Stimulated activated CD8-positive, alpha-beta memory T cell treated with anti-CD3 and anti-CD28 coated beads, Interleukin-2, amount 100 ng/mL, for 1 hour (primary cell): ENCODE measurements around the gene AQP3.
"Not testable (repeated sequence)": the region's sequence is repeated elsewhere in the genome, so short reads cannot be mapped to it uniquely, and the experiment has no call there.

ENCODE experiments used
- DNase-seq, 2 donors: peaks; one replicate each; pipeline ENCODE4 v3.0.0-alpha.2; 2020; ENCODE audit warnings: low read depth in 2 of 2

AQP3 gene

DNA sequence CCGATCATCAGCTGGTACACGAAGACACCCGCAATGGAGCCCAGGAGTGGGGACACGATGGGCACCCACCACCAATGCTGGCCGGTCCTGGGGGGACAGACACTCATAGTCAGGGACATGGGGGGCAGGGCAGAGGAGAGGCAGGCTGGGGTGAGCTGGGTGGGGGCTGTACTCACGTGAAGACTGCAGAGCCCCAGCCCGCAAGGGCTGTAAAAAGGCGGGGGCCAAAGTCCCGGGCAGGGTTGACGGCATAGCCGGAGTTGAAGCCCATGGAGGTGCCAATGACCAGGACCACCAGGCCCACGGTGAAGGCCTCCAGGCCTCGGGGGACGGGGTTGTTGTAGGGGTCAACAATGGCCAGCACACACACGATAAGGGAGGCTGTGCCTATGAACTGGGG lies 5.3 kb downstream of the AQP3 start:
- no peak for DNase-seq

DNA sequence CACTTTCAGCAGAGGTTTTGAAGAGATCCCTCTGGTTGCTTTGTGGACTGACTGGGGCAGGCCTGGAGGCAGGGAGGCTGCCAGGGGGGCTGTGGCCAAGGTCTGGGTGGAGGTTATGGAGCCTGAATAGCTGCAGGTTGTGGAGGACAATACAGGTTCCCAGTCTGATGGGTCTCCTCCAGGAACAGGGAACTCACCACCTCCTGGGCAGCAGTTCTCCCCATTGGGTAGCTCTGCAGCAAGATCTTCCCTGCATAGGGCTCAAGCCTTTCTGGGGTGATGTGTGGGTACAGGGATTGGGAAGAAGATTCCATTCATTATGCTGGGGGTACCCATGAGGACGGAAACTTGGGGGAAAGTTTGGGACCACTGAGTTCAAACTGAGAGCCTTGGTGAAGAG lies 6.8 kb downstream of the AQP3 start:
- no peak for DNase-seq

DNA sequence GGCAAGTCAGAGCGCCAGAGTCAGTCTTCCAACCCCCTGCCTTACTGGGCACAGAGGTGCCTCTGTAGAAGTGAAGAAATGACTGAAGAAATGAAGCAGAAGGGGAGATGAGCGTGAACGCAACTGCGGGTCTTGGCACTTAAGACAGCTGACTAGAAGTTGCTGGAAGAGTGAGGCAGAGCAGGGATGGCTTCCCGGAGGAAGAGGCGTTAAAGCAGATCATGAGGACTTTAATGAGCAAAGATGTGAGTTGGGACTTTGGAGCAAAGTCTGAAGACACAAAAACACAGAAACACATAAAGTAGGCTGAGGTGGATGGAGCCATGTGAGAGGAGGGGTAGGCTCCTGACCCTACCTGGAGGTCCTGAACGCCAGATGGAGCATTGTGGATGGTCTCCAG lies 7.2 kb downstream of the AQP3 start:
- no peak for DNase-seq

DNA sequence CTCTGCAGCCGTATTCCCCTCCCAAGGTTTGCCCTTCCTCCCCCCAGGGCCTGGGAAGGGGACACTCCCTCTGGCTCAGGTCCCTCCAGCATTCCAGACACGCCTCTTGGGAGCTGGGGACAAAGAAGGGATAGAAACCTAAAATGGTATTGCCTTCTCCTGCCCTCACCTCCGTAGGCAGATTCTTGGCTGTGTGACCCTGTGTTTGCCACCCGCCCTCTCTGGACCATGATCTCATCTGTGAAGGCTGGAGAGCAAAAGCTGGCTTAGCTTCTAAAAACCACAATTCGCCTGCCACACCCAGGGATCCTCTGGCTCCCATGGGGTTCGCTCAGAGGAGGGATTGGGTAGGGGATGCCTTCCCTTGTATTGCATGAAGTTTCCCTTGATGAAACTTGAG lies 7.7 kb downstream of the AQP3 start:
- DNase-seq: no peak

DNA sequence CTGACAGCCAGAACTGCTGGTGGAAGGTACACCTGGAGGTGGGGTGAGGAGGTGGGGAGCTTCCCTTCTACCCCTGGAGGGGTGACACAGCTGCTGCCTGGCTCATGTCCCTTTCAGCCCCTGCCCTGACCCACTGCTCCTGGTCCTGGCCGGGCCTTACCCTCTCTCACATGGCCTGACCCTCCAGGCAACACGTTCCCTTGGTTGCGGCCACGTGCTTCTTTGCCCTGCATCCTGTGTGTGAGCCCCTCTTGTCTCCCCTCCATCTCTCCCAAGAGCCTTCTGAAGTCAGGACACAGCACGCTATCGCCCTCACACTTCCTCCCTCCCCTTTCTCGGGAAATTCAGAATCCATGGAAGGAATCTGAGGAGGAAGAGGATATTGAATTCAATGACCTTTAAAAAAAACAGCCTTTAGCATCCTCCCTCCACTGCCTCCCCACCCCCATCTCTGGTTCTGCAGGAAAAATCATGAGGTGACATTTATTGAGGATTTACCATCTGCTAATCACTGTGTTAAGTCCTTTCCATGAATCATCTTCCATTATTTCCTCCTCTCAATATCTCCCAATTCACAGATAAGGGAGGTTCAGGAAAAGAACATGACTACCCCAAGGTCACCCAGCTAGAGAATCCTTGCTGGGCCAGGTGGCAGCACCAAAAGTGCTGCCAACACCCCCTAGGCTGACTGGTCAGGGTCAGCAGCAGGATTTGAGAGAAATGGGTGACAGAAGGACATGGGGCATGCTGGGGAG lies 8.3 kb downstream of the AQP3 start:
- DNase-seq: no peak

DNA sequence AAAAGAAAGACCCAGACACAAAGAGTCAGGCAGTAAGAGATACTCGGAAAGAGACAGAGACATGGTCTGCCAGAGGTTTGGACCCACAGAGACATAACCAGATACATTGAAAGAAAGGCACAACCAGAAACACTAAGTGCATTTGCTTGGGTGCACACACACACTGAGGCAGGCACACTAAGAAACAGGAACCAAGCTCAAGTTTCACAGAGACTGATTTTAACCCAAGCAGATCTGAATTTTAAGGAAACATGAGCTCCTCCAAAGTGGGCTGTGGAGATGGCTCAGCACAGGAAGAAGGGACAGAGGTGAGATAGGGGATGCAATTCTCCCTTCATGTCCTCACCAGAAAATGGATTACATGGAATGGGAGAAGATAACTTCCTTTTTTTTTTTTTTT lies 9.5 kb downstream of the AQP3 start:
- no peak for DNase-seq

DNA sequence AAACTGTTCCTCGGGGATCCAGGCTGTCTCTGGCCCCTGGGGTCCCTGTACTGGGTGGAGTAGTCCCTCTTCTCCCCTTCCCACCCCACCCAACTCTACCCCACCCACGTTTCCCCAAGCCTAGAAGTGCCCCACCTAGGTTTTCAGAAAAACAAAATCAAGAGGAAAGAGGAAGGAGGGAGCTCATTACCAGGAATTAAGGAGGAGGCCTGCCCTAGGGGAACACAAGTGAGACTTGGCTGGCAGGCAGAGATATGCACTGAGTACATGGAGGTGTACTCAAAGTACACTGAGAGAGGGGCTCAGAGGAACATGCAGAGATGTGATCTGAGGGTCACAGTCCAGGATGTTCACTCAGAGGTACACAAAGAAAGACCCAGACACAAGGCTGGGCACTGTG lies 10.2 kb downstream of the AQP3 start:
- DNase-seq: no peak

DNA sequence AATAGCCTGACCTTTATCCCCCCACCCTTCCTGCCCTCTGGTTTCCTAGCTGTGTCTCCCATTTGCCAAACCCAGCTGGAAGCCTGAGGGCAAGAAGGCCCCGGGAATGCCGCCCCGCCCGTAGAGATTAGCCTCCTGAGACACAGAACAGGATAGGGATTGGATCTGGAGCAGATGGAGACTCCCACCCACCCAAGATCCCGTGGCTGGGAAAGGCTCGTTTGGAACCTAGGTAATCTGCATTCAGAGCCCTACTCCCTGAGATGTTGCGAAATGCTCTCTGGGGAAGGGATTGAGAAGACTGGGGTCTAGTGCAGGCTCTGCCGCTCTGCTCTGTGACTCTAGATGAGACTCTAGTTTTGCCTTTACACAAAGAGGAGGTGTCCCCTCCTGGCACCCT lies 10.9 kb downstream of the AQP3 start:
- DNase-seq: no peak

DNA sequence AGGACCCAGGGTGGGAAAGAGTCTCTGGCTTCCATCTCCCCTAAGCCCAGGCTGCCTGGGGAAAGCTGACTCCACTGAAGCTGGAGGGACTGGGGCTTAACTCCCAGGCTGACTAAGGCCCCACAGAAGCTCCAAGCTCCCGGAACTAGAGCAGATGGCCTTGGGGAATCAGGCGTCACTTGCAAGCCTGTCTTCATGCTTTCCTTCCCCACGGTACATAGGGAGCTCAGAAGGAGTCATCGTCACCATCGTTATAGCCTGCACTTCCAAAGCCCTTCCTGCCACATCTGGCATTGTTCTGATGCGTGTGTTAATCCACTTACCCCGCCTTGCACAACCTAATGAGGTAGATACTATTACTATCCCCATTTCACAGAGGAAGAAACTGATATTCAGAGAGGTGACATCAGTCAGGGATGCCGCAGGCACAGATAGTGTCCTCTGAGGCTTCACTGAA lies 11.5 kb downstream of the AQP3 start:
- DNase-seq: no peak

DNA sequence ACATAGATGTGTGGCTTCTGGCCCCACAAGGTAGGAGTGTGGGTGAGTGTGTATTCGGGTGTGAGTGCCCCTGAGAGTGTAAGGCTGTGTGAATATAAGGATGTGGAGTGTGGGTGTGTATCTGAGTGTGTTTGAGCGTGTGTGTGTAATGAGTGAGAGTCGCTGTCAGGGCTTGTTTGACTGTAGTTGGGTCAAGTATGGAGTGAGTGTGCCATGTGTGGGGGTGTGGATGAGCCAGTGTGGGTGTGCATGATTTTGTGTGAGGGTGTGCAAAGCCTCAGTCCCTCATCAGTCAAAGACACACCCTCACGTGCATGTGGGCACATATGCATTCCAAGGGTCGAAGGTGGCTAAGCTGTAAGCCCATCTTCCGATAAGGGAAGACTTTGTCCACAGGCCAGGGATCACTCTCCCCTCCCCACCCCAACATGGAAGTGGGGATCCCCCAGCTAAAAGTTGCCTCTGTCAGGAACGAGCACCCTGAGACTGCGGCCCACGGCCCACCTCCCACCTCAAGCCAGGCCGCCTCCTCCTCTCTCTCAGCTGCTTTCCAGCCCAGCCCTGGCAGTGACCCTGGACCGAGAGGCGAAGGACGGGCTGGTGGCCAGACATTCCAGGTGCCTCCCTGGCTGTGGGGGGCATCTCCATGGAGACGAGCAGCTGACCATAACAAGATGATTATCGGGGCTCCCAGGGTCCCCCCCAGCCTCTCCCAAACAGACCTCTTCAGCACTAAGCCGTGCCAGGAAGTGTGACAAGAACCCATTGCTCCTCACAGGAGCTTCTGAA lies 12.9 kb downstream of the AQP3 start:
- no peak for DNase-seq

DNA sequence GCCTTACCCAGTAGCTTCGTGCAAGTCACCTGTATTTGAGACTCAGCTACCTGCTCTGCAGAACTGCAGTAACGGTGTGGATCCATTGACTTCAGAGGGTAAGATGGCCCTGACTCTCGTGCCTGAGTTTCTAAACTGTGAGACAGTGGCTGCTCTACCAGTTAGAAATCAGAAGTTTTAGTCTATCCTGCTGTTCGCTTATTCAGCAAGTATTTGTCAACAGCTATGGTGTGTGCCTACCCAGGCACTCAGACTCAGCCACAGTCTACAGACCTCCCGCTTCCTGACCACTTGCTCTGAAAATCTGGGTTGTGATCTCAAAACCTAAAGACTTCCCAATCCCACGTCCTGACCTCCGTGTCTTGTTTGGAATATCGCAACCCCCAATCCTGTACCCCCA lies 13.5 kb downstream of the AQP3 start:
- DNase-seq: no peak

DNA sequence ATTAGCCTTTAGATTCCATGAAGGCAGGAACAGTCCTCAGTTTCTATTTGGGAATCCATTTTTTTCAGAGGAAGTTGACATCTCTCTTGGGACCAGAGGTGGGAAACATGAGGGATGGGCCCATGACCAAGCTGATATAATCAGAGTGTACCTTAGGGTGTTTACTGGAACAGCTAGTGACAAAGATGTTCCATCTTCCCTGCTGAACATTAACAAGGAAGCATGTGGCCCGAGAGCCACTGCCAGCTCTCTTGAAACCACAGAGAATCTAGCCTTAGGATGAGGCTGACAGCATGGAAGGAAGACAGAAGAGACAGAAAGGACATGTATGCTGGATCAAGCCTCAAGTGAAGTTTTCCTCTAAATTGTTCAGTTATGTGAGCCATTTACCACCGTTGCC lies 16.0 kb downstream of the AQP3 start:
- no peak for DNase-seq

DNA sequence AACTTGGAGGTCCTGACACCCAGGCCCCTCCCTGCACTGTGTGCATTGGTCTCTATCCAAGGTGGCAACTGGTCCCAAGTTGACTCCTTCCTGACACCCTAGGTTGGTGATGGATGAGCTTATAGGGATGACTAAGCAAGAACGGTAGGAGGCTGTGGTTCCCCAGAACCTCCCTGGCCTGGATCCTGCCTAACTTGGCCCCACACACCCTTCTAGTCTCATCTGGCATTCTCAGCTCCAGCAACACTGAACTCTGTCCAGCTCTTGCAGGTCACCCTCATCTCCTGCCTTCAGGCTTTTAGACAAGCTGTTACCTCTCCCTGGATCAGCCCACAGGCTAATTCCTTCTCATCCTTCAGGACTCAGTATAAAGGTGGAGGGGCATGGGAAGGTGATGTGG lies 16.5 kb downstream of the AQP3 start:
- DNase-seq: no peak

DNA sequence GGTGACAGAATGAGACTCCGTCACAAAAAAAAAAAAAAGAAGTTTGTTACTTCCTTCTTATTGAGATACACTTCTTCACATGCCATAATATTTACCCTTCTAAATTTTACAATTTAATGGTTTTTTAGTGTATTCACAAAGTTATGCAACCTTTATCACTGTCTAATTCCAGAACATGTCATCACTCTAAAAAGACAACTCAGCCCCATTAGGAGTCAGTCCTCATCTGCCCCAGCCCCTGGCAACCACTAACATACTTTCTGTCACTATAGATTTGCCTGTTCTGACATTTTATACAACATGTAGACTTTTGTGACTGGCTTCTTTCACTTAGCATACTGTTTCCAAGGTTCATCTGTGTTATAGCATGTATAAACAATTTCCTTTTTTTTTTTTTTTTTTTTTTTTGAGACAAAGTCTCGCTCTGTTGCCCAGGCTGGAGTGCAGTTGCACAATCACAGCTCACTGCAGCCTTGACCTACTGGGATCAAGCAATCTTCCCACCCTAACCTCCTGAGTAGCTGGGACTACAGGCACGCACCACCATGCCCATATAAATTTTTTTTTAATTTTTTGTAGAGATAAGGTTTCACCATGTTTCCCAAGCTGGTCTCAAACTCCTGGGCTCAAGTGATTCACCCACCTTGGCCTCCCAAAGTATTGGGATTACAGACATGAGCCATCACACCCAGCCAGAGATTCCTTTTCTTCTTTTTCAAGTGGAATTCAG lies 18.0 kb downstream of the AQP3 start:
- DNase-seq: no peak

DNA sequence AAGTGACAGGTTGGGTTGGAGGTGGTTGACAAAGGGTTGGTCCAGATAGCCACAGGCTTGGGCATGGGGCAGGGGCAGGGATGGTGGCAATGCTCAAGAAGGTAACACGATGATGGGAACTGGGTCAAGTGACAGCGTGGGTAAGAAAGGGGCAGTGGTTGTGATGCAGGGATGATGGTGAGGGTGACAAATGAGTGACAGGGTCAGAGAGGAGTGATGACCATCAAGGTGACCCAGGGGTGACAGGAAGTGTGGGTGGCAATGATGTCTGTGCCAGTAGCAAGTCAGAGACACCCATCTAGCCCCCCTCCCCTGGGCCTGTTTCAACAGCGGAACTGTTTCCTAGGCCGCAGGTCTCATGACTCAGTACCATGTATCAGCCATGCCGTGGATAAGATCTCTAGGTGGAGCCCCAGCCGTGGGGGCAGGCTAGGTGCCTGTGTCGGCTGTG lies 20.5 kb downstream of the AQP3 start:
- no peak for DNase-seq

DNA sequence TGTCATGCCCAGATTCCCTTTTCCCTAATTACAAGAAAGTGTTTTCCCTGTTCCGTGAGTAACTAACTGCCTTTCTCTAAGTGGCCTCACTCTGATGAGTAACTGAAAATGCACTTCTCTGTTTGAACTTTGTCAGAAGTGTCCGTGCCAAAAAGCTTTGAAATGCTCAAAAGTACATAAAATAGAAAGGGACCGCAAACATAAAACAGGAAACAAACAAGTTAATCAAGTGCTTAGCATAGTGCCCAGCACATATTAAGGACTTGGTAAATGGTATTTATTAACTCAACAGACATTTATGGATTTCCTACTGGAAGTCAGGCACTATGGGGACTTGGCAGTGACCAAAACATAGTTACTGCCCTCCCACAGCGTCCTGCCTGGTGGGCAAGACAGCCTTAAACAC lies 22.3 kb downstream of the AQP3 start:
- DNase-seq: no peak

DNA sequence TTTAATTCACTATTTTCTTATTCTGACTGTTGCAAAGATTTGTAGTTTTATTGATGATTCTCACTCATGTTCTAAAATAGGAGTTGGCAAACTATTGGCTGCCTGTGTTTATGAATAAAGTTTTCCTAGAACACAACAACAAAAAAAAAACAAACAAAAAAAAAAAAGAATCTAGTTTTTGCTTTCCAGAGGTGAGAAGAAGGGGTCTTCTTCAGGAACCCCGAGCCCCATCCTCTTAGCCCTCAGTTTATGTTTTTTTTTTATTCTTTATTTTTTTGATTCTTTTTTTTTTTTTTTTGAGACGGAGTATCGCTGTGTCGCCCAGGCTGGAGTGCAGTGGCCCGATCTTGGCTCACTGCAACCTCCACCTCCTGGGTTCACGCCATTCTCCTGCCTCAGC lies 22.9 kb downstream of the AQP3 start:
- DNase-seq: not testable (repeated sequence)

DNA sequence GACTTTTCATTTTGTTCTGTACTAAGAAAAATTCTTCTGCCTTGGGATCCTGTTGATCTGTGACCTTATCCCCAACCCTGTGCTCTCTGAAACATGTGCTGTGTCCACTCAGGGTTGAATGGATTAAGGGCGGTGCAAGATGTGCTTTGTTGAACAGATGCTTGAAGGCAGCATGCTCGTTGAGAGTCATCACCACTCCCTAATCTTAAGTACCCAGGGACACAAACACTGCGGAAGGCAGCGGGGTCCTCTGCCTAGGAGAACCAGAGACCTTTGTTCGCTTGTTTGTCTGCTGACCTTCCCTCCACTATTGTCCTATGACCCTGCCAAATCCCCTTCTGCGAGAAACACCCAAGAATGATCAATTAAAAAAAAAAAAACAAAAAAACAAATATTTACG lies 23.4 kb downstream of the AQP3 start:
- DNase-seq: not testable (repeated sequence)

DNA sequence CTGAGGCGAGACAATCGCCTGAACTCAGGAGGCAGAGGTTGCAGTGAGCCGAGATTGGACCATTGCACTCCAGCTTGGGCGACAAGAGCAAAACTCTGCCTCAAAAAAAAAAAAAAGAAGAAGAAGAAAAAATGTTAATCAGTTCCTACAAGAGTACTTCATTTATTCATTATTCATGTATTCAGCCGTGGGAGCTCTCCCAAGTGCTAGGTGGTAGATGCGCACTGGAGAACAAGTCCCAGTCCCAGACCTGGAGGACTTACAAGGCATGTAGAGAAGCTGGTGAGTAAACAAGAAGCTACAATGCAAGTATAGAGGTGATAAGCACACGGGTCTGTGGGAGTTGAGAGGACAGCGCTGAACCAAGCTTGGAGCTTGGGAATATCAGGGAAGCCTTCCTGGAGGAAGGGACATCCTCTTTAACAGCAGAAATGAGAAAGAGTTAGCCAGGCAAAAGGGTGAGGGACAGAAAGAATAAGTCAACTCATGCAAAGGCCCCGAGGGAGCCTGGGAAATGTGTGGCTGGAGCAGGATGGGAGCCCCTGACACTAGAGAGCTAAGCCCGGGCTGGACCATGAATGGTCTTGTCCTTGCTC lies 27.6 kb downstream of the AQP3 start:
- no peak for DNase-seq

DNA sequence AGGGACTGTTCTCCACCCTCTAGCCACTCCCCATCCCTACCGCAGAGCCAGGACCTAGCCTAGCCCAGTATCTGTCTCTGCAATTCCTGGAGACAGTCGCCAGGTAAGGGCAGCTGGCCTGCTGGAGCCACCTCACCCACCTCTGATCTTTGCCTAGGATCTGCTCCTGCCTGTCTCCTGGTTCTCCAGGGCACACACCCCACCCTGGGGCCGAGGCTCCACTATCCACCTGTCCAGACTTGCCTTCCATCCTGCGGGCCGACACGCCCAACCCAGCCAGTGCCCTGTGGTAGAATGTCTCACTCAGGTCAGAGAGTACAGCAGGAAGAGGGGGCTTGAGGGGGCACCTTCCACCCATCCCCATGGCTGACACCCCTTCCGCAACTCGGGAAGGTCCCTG lies 29.3 kb downstream of the AQP3 start:
- no peak for DNase-seq

DNA sequence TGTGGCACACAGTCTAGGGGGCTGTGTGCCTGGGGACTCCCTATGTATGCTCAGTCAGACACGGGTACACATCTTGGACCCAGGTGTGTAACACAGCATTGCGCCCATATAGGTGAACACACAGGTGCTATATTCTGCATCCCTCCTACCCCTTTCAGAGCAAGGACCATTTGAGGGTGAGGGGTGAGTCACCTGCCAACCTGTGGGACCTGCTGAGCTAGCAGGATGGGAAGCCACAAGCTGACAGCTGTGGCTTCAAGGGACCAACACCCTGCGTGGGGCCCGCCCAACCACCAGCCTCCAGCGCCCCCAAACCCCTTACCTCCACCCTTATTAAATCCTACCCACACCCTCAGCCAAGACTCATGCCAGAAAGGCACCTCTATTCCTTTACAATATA lies 30.4 kb downstream of the AQP3 start:
- DNase-seq: no peak

DNA sequence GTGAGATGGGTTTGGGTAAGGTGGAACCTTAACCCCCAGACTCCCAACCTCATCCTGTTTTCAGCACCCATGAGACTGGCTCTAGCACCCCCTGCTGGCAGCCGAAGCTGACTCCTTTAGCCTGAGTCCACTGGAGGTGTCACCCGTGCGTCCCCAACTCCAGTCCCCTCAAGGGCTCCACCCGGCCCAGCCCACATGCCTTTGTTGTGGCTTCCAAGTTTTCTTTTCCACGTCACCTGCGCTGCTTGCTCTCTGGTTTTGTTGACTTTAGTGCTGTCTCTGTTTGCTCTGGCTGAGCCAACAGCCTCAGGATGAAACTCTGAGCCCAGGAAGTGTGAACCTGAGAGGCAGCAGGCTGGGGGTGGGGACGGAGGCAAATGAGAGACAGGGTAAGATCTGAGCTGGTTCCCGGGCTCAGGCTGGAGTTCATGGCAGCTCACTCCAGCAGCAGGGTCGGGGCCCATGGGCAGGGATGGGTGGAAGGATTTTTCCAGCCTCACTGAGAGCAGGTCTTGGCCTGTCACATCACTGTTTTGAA lies 31.8 kb downstream of the AQP3 start:
- peak; percentile 69 to 76 for DNase-seq
